HEK293 (cell line): Measurements from ENCODE around the gene CAMK1.

Experiments used
- CTCF ChIA-PET: fragments of 350-600 bp; formaldehyde crosslinking; extraction: SDS; loops from one replicate; lab custom pipeline; 2021; ENCODE audit warnings: antibody characterized with exemption; lab: Yijun Ruan, JAX
- POLR2A ChIA-PET: fragments of 300-600 bp; formaldehyde crosslinking; extraction: SDS; loops from one replicate; lab custom pipeline; 2020; ENCODE audit warnings: antibody characterized with exemption, inconsistent platforms; lab: Yijun Ruan, JAX
- H3K27ac ChIP-seq: fragments of 200-500 bp; sonication (Bioruptor generic); 2 replicates; pipeline ENCODE4 v1.5.1; 2014; ENCODE audit warnings: low read depth, low read length, control low read depth, inconsistent platforms; ENCODE audit errors: extremely low read depth
- H3K36me3 ChIP-seq, 2 experiments: fragments of 200-500 bp in 1 of 2; sonication (Bioruptor generic) in 1 of 2; 1 replicate in 1 of 2; 2 replicates in 1 of 2; pipeline ENCODE4 v1.5.1; 2014 to 2017; ENCODE audit warnings: inconsistent platforms in 2 of 2, low read length in 2 of 2; ENCODE audit not compliant: control insufficient read depth in 2 of 2, insufficient read depth in 1 of 2
- H3K4me1 ChIP-seq: fragments of 200-500 bp; sonication (Bioruptor generic); 2 replicates; pipeline ENCODE4 v1.5.1; 2014; ENCODE audit warnings: mild to moderate bottlenecking, low read length, inconsistent platforms; ENCODE audit not compliant: control insufficient read depth, insufficient read depth
- H3K4me3 ChIP-seq: 2 replicates; pipeline ENCODE4 v1.5.1; 2011; ENCODE audit warnings: low read depth, mild to moderate bottlenecking, control low read depth, low read length, moderate library complexity
- H3K9me3 ChIP-seq: fragments of 200-500 bp; sonication (Bioruptor generic); 2 replicates; pipeline ENCODE4 v1.5.1; 2014; ENCODE audit warnings: low read depth, low read length, inconsistent platforms; ENCODE audit not compliant: control insufficient read depth, insufficient read depth
- FEZF1 ChIP-seq: fragments of 450-650 bp; formaldehyde crosslinking; IDR thresholded peaks from 2 replicates; pipeline ENCODE4 v1.5.1; 2016; ENCODE audit warnings: missing biosample characterization, missing genetic modification characterization
- KLF9 ChIP-seq: fragments of 450-650 bp; formaldehyde crosslinking; IDR thresholded peaks from 2 replicates; pipeline ENCODE4 v1.5.1; 2016; ENCODE audit warnings: missing biosample characterization, missing genetic modification characterization, low read depth
- PATZ1 ChIP-seq: fragments of 450-650 bp; formaldehyde crosslinking; IDR thresholded peaks from 2 replicates; pipeline ENCODE4 v1.5.1; 2016; ENCODE audit warnings: missing biosample characterization, missing genetic modification characterization
- SCRT1 ChIP-seq: fragments of 450-650 bp; formaldehyde crosslinking; IDR thresholded peaks from 2 replicates; pipeline ENCODE4 v1.5.1; 2016; ENCODE audit warnings: missing biosample characterization, missing genetic modification characterization, borderline replicate concordance
- SCRT2 ChIP-seq: fragments of 450-650 bp; formaldehyde crosslinking; IDR thresholded peaks from 2 replicates; pipeline ENCODE4 v1.5.1; 2016; ENCODE audit warnings: missing biosample characterization, missing genetic modification characterization
- SP7 ChIP-seq: fragments of 450-650 bp; formaldehyde crosslinking; IDR thresholded peaks from 2 replicates; pipeline ENCODE4 v1.5.1; 2016; ENCODE audit warnings: missing biosample characterization, missing genetic modification characterization
- ZBTB17 ChIP-seq: fragments of 450-650 bp; formaldehyde crosslinking; IDR thresholded peaks from 2 replicates; pipeline ENCODE4 v1.5.1; 2016; ENCODE audit warnings: missing biosample characterization, missing genetic modification characterization
- ZBTB44 ChIP-seq: fragments of 450-650 bp; IDR thresholded peaks from 2 replicates; pipeline ENCODE4 v1.5.1; 2018; ENCODE audit warnings: missing biosample characterization, mild to moderate bottlenecking, missing genetic modification characterization
- ZNF146 ChIP-seq: fragments of 450-650 bp; formaldehyde crosslinking; IDR thresholded peaks from 2 replicates; pipeline ENCODE4 v1.5.1; 2016; ENCODE audit warnings: missing biosample characterization, missing genetic modification characterization
- ZNF16 ChIP-seq: fragments of 450-650 bp; formaldehyde crosslinking; IDR thresholded peaks from 2 replicates; pipeline ENCODE4 v1.5.1; 2016; ENCODE audit warnings: low read depth, missing biosample characterization, missing genetic modification characterization
- ZNF18 ChIP-seq: fragments of 450-650 bp; formaldehyde crosslinking; IDR thresholded peaks from 2 replicates; pipeline ENCODE4 v1.5.1; 2016; ENCODE audit warnings: missing biosample characterization, missing genetic modification characterization
- ZNF184 ChIP-seq: fragments of 450-650 bp; IDR thresholded peaks from 2 replicates; pipeline ENCODE4 v1.5.1; 2018; ENCODE audit warnings: missing biosample characterization, mild to moderate bottlenecking, missing genetic modification characterization
- ZNF221 ChIP-seq: fragments of 450-650 bp; formaldehyde crosslinking; IDR thresholded peaks from 2 replicates; pipeline ENCODE4 v1.5.1; 2017; ENCODE audit warnings: missing biosample characterization, missing genetic modification characterization, borderline replicate concordance
- ZNF274 ChIP-seq, 2 experiments: fragments of 200-500 bp in 1 of 2; fragments of 450-650 bp in 1 of 2; sonication (Bioruptor generic) in 1 of 2; formaldehyde crosslinking in 1 of 2; IDR thresholded peaks; 2 replicates each; pipeline versions ENCODE4 v1.5.1 to v1.6.1; 2014 to 2016; ENCODE audit warnings: borderline replicate concordance in 1 of 2, inconsistent platforms in 1 of 2, low read length in 1 of 2, missing biosample characterization in 1 of 2, missing genetic modification characterization in 1 of 2
- ZNF366 ChIP-seq: fragments of 450-650 bp; formaldehyde crosslinking; conservative IDR thresholded peaks from 2 replicates; pipeline ENCODE4 v1.5.1; 2016; ENCODE audit warnings: missing biosample characterization, missing genetic modification characterization
- ZNF449 ChIP-seq: fragments of 450-650 bp; formaldehyde crosslinking; IDR thresholded peaks from 2 replicates; pipeline ENCODE4 v1.5.1; 2017; ENCODE audit warnings: missing biosample characterization, mild to moderate bottlenecking, missing genetic modification characterization, moderate library complexity
- ZNF473 ChIP-seq: fragments of 450-650 bp; formaldehyde crosslinking; IDR thresholded peaks from 2 replicates; pipeline ENCODE4 v1.5.1; 2017; ENCODE audit warnings: missing biosample characterization, missing genetic modification characterization
- ZNF596 ChIP-seq: fragments of 450-650 bp; IDR thresholded peaks from 2 replicates; pipeline ENCODE4 v1.5.0; 2018; ENCODE audit warnings: missing biosample characterization, mild to moderate bottlenecking, missing genetic modification characterization, moderate library complexity
- ZNF623 ChIP-seq: fragments of 450-650 bp; formaldehyde crosslinking; IDR thresholded peaks from 2 replicates; pipeline ENCODE4 v1.5.1; 2016; ENCODE audit warnings: missing biosample characterization, missing genetic modification characterization
- ZNF645 ChIP-seq: fragments of 450-650 bp; formaldehyde crosslinking; IDR thresholded peaks from 2 replicates; pipeline ENCODE4; 2016; ENCODE audit warnings: missing biosample characterization, missing genetic modification characterization
- ZNF707 ChIP-seq: fragments of 450-650 bp; formaldehyde crosslinking; IDR thresholded peaks from 2 replicates; pipeline ENCODE4 v1.5.1; 2016; ENCODE audit warnings: missing biosample characterization, missing genetic modification characterization
- ZNF830 ChIP-seq: fragments of 450-650 bp; IDR thresholded peaks from 2 replicates; pipeline ENCODE4 v1.5.0; 2018; ENCODE audit warnings: missing biosample characterization, missing genetic modification characterization, low read depth, mild to moderate bottlenecking, moderate library complexity
- ZSCAN23 ChIP-seq: fragments of 450-650 bp; formaldehyde crosslinking; IDR thresholded peaks from 2 replicates; pipeline ENCODE4 v1.5.1; 2016; ENCODE audit warnings: missing biosample characterization, missing genetic modification characterization
- ZXDB ChIP-seq: fragments of 450-650 bp; formaldehyde crosslinking; IDR thresholded peaks from 2 replicates; pipeline ENCODE4 v1.5.1; 2016; ENCODE audit warnings: missing biosample characterization, missing genetic modification characterization

Gene CAMK1

GRCh38 chr3:9716801-9717555, 52.8 kb downstream of the CAMK1 start:
- no peak overlapping the region for H3K27ac ChIP-seq
- POLR2A ChIA-PET, result no interaction called here
- TF ChIP-seq ZNF146 (no peak), SCRT2 (tag by site-specific recombination) (peak; percentile 96), FEZF1 (tag by site-specific recombination) (no peak), ZNF707 (tag by site-specific recombination) (no peak), ZNF221 (tag by site-specific recombination) (no peak), SCRT1 (peak; percentile 93), ZXDB (tag by site-specific recombination) (no peak), ZNF623 (tag by site-specific recombination) (no peak), ZBTB17 (peak; percentile 87)
- TF ChIP-seq, all 188 proteins: peak for 3
- H3K9me3 ChIP-seq, result no peaks in the 10 kb centered on the region
- CTCF ChIA-PET, result interaction anchor here (1.2 to 1.6 kb wide), 2 partner anchors 11 to 127 kb away, joined by 3 to 5 read pairs; partner anchors contain the start of gene RPUSD3
- no peak overlapping the region for H3K4me3 ChIP-seq
- no peaks in the 10 kb centered on the region for H3K4me1 ChIP-seq
- H3K36me3 ChIP-seq, result no peaks in the 10 kb centered on the region

- POLR2A ChIA-PET, result interaction anchor here (0.6 to 1.3 kb wide), 3 partner anchors 15 to 605 kb away, joined by 3 to 4 read pairs (median 4); partner anchors contain the start of gene SEC13
- Histone ChIP-seq H3K4me1 (no peaks in the 10 kb centered on the region), H3K4me3 (no peak overlapping the region), H3K36me3 (no peaks in the 10 kb centered on the region), H3K27ac (no peak overlapping the region), H3K9me3 (no peaks in the 10 kb centered on the region)
- CTCF ChIA-PET, result interaction anchor here (0.5 to 1.9 kb wide), 21 partner anchors 8 to 510 kb away, joined by 3 to 15 read pairs (median 4); partner anchors contain the start of genes OGG1 and RPUSD3
- TF ChIP-seq ZNF645 (tag by site-specific recombination), result no peak
- TF ChIP-seq ZBTB44, result no peak
- no peak for TF ChIP-seq ZNF830 (tag by site-specific recombination)
- TF ChIP-seq KLF9, result no peak
- no peak for TF ChIP-seq ZNF473 (tag by site-specific recombination)
- TF ChIP-seq PATZ1 (tag by site-specific recombination), result peak; percentile 68
- peak; percentile 50; the same call in 1 of the 2 replicates for TF ChIP-seq ZNF449
- TF ChIP-seq ZNF596, result no peak
- TF ChIP-seq ZSCAN23 (tag by site-specific recombination), result no peak
- TF ChIP-seq ZNF18 (tag by site-specific recombination), result no peak
- no peak for TF ChIP-seq ZNF221 (tag by site-specific recombination)
- no peak for TF ChIP-seq ZNF274 (IDR thresholded peaks at IDR 0.05; ENCODE audit: low read length)
- no peak for TF ChIP-seq ZNF274 (tag by site-specific recombination; IDR thresholded peaks at IDR 0.05; ENCODE audit: borderline replicate concordance)
- TF ChIP-seq ZNF184 (tag by site-specific recombination), result 0 out of 2 replicates have a peak, but pooled peaks have one; percentile 3
- peak; percentile 22; the same call in 1 of the 2 replicates for TF ChIP-seq ZXDB (tag by site-specific recombination)
- TF ChIP-seq ZNF16 (tag by site-specific recombination), result no peak
- TF ChIP-seq ZNF146, result no peak
- peak; percentile 38; the same call in 1 of the 2 replicates for TF ChIP-seq ZNF366 (tag by site-specific recombination)
- TF ChIP-seq SP7 (tag by site-specific recombination), result peak; percentile 64
These were observed 53.8 kb downstream of the CAMK1 start for GRCh38 chr3:9715764-9716437.
